H1 (cell line): ENCODE results near the gene DPF3. TPM values are rescaled to one million over a fixed set of nuclear protein-coding genes. Genes with fewer than 3 reads are reported as not detected.

ENCODE experiments used
- CTCF ChIA-PET: fragments of 300-600 bp; sonication (Branson Sonifier 250); formaldehyde crosslinking; loops from one replicate; lab custom pipeline; 2021; ENCODE audit not compliant: partially characterized antibody; lab: Charles Lee
- POLR2A ChIA-PET: fragments of 300-600 bp; sonication (Branson Sonifier 250); formaldehyde crosslinking; loops from one replicate; lab custom pipeline; 2021; ENCODE audit warnings: inconsistent platforms; ENCODE audit not compliant: partially characterized antibody; lab: Charles Lee
- DNase-seq, 2 experiments: peaks; one replicate each; pipeline versions ENCODE4 v3.0.0 to v3.0.0-alpha.2; 2010 to 2022; ENCODE audit warnings: low spot score in 2 of 2, low read depth in 1 of 2, mixed read lengths in 1 of 2
- FAIRE-seq: peaks from 2 replicates; lab custom pipeline; 2011; peaks lifted over from hg19 to GRCh38; lab: Jason Lieb, UNC
- H2AFZ ChIP-seq: 2 replicates; pipeline ENCODE4 v1.8.1; 2012; ENCODE audit warnings: low read length, inconsistent platforms
- H2AK5ac ChIP-seq: 2 replicates; pipeline ENCODE4 v1.6.1; 2013; ENCODE audit warnings: low read depth, low read length
- H2BK120ac ChIP-seq: replicated peaks from 2 replicates; pipeline ENCODE3; 2013; ENCODE audit warnings: low read depth, low read length, inconsistent platforms
- H2BK12ac ChIP-seq: 2 replicates; pipeline ENCODE4 v1.6.1; 2013; ENCODE audit warnings: low read depth, low read length
- H2BK15ac ChIP-seq: 2 replicates; pipeline ENCODE4 v1.6.1; 2013; ENCODE audit warnings: low read length
- H2BK20ac ChIP-seq: 2 replicates; pipeline ENCODE4 v1.6.1; 2013; ENCODE audit warnings: low read length
- H2BK5ac ChIP-seq: 2 replicates; pipeline ENCODE4 v1.6.1; 2013; ENCODE audit warnings: low read depth, low read length
- H3K14ac ChIP-seq: 2 replicates; pipeline ENCODE4 v1.6.1; 2013; ENCODE audit warnings: inconsistent platforms; ENCODE audit not compliant: insufficient read length
- H3K18ac ChIP-seq: 2 replicates; pipeline ENCODE4 v1.6.1; 2013; ENCODE audit warnings: low read length; ENCODE audit errors: extremely low read depth
- H3K23ac ChIP-seq: 2 replicates; pipeline ENCODE4 v1.6.1; 2013; ENCODE audit warnings: inconsistent platforms; ENCODE audit not compliant: insufficient read length
- H3K23me2 ChIP-seq: 2 replicates; pipeline ENCODE4 v1.6.1; 2013; ENCODE audit warnings: low read depth, low read length
- H3K27ac ChIP-seq: 2 replicates; pipeline ENCODE4 v1.6.1; 2011; ENCODE audit warnings: low read depth, low read length, inconsistent platforms
- H3K27me3 ChIP-seq, 4 experiments: replicated peaks in 1 of 4; 1 replicate in 1 of 4; 2 replicates in 3 of 4; pipeline versions ENCODE4 v1.6.1 to v1.8.1; 2011 to 2013; ENCODE audit warnings: low read length in 3 of 4, mild to moderate bottlenecking in 3 of 4, inconsistent platforms in 2 of 4, mixed read lengths in 2 of 4, moderate library complexity in 1 of 4; ENCODE audit not compliant: control insufficient read depth in 3 of 4, insufficient read depth in 3 of 4; ENCODE audit errors: extremely low read depth in 1 of 4
- H3K36me3 ChIP-seq, 4 experiments: 2 replicates each; pipeline versions ENCODE4 v1.6.1 to v1.8.1; 2011 to 2013; ENCODE audit warnings: mild to moderate bottlenecking in 4 of 4, low read length in 3 of 4, moderate library complexity in 2 of 4, control low read depth in 1 of 4, inconsistent platforms in 1 of 4; ENCODE audit not compliant: insufficient read depth in 4 of 4, control insufficient read depth in 2 of 4
- H3K4ac ChIP-seq: replicated peaks from 2 replicates; pipeline ENCODE3; 2013; ENCODE audit warnings: low read length, low read depth, mixed read lengths, inconsistent platforms; ENCODE audit not compliant: insufficient read length
- H3K4me1 ChIP-seq, 4 experiments: replicated peaks in 1 of 4; 1 replicate in 1 of 4; 2 replicates in 3 of 4; pipeline versions ENCODE4 v1.6.1 to v1.8.1; 2011 to 2013; ENCODE audit warnings: low read length in 3 of 4, inconsistent platforms in 2 of 4, mixed read lengths in 1 of 4; ENCODE audit not compliant: insufficient read depth in 4 of 4, control insufficient read depth in 3 of 4
- H3K4me2 ChIP-seq, 2 experiments: 2 replicates each; pipeline versions ENCODE4 v1.6.1 to v1.8.1; 2011 to 2013; ENCODE audit warnings: low read depth in 2 of 2, low read length in 2 of 2, control low read depth in 1 of 2, inconsistent platforms in 1 of 2, mild to moderate bottlenecking in 1 of 2; ENCODE audit not compliant: insufficient read depth in 1 of 2
- H3K4me3 ChIP-seq, 4 experiments: fragments of 200-600, 300-600 bp in 1 of 4; sonication (generic), shearing (Covaris generic), sonication (Bioruptor Twin) in 1 of 4; 2 replicates each; pipeline versions ENCODE4 v1.5.1 to v1.8.1; 2011 to 2016; ENCODE audit warnings: low read length in 4 of 4, low read depth in 3 of 4, control low read depth in 2 of 4, inconsistent platforms in 2 of 4, mild to moderate bottlenecking in 2 of 4, mixed read lengths in 1 of 4, moderate library complexity in 1 of 4; ENCODE audit not compliant: insufficient read depth in 2 of 4; ENCODE audit errors: extremely low read depth in 1 of 4
- H3K56ac ChIP-seq: replicated peaks from 2 replicates; pipeline ENCODE3; 2013; ENCODE audit warnings: low read depth, mild to moderate bottlenecking, mixed read lengths, low read length, inconsistent platforms; ENCODE audit not compliant: insufficient read length
- H3K79me1 ChIP-seq: 2 replicates; pipeline ENCODE4 v1.6.1; 2013; ENCODE audit warnings: low read depth, low read length, control low read depth
- H3K79me2 ChIP-seq, 2 experiments: 2 replicates each; pipeline versions ENCODE4 v1.6.1 to v1.8.1; 2012 to 2013; ENCODE audit warnings: low read length in 2 of 2, mild to moderate bottlenecking in 2 of 2, inconsistent platforms in 1 of 2; ENCODE audit not compliant: insufficient read depth in 2 of 2, control insufficient read depth in 1 of 2
- H3K9ac ChIP-seq, 4 experiments: replicated peaks in 1 of 4; 1 replicate in 1 of 4; 2 replicates in 3 of 4; pipeline versions ENCODE4 v1.6.1 to v1.8.1; 2011 to 2013; ENCODE audit warnings: low read depth in 3 of 4, low read length in 3 of 4, control low read depth in 2 of 4, mild to moderate bottlenecking in 2 of 4, moderate library complexity in 2 of 4, inconsistent platforms in 1 of 4; ENCODE audit errors: extremely low read depth in 1 of 4
- H3K9me3 ChIP-seq, 2 experiments: 2 replicates each; pipeline versions ENCODE4 v1.6.1 to v1.8.1; 2012 to 2013; ENCODE audit warnings: mild to moderate bottlenecking in 2 of 2, moderate library complexity in 2 of 2, control low read depth in 1 of 2, inconsistent platforms in 1 of 2, low read depth in 1 of 2, low read length in 1 of 2, mixed read lengths in 1 of 2; ENCODE audit not compliant: insufficient read depth in 2 of 2
- H4K20me1 ChIP-seq, 2 experiments: replicated peaks in 1 of 2; 2 replicates each; pipeline versions ENCODE3 to v1.8.1; 2011 to 2013; ENCODE audit warnings: inconsistent platforms in 2 of 2, low read length in 2 of 2, mild to moderate bottlenecking in 1 of 2; ENCODE audit not compliant: insufficient read depth in 2 of 2, control insufficient read depth in 1 of 2
- H4K5ac ChIP-seq: 2 replicates; pipeline ENCODE4 v1.6.1; 2013; ENCODE audit warnings: low read length, low read depth, mixed read lengths, inconsistent platforms; ENCODE audit not compliant: insufficient read length
- H4K8ac ChIP-seq: 2 replicates; pipeline ENCODE4 v1.8.0; 2013; ENCODE audit warnings: mild to moderate bottlenecking, moderate library complexity, low read length, inconsistent platforms; ENCODE audit not compliant: insufficient read depth; ENCODE audit errors: extremely low read depth
- H4K91ac ChIP-seq: replicated peaks from 2 replicates; pipeline ENCODE3; 2013; ENCODE audit warnings: low read length, mixed read lengths, inconsistent platforms; ENCODE audit not compliant: insufficient read length
- BCL11A ChIP-seq, 2 experiments: IDR thresholded peaks; one replicate each; pipeline ENCODE4 v1.6.1; 2011; ENCODE audit warnings: low read depth in 2 of 2, low read length in 2 of 2, mild to moderate bottlenecking in 2 of 2
- CBX8 ChIP-seq: fragments of 300-800, 300-1000 bp; sonication (generic); IDR thresholded peaks from 2 replicates; pipeline ENCODE4 v1.7.1; 2016; ENCODE audit warnings: low read depth, low read length, borderline replicate concordance
- EGR1 ChIP-seq: IDR thresholded peaks from 2 replicates; pipeline ENCODE4 v1.6.1; 2011; ENCODE audit warnings: low read depth, low read length, borderline replicate concordance
- EZH2 ChIP-seq: fragments of 200-600 bp; sonication (generic); IDR thresholded peaks from 2 replicates; pipeline ENCODE4 v1.7.1; 2012; ENCODE audit warnings: low read depth, mild to moderate bottlenecking, moderate library complexity, low read length, inconsistent platforms; ENCODE audit not compliant: severe bottlenecking
- JUND ChIP-seq: IDR thresholded peaks from 2 replicates; pipeline ENCODE4 v1.6.1; 2011; ENCODE audit warnings: mild to moderate bottlenecking, improper control_type of control experiment, low read length
- KDM4A ChIP-seq: IDR thresholded peaks from one replicate; pipeline ENCODE4 v1.7.1; 2012; ENCODE audit warnings: low read depth, mild to moderate bottlenecking, moderate library complexity, low read length, inconsistent platforms; ENCODE audit not compliant: severe bottlenecking
- KDM5A ChIP-seq: fragments of 200-600 bp; IDR thresholded peaks from 2 replicates; pipeline ENCODE4 v1.7.1; 2012; ENCODE audit warnings: mild to moderate bottlenecking, low read length, inconsistent platforms, mixed read lengths
- MAFK ChIP-seq: IDR thresholded peaks from 2 replicates; pipeline ENCODE4 v1.6.1; 2012; ENCODE audit warnings: low read depth, mild to moderate bottlenecking, improper control_type of control experiment, low read length
- TEAD4 ChIP-seq: IDR thresholded peaks from 2 replicates; pipeline ENCODE4 v1.6.1; 2012; ENCODE audit warnings: low read depth, low read length, inconsistent platforms, mixed read lengths
- WGBS, 2 experiments: shearing (Covaris generic) in 1 of 2; methylation state at CpG; one replicate each; pipeline versions ENCODE4 v1.1.6 to v1.1.7; 2013 to 2015; ENCODE audit warnings: low lambda C conversion rate in 2 of 2, mixed read lengths in 2 of 2, inconsistent platforms in 1 of 2, low coverage in 1 of 2, missing lambda C conversion rate in 1 of 2; ENCODE audit not compliant: insufficient replicate concordance in 2 of 2, insufficient coverage in 1 of 2, insufficient read length in 1 of 2; ENCODE audit errors: extremely low coverage in 1 of 2, missing lambda C conversion rate in 1 of 2; 5-methylcytosine and 5-hydroxymethylcytosine counted together
- polyA plus RNA-seq, 7 experiments: library from polyadenylated mRNA; depleted of rRNA in 3 of 7; stranded (reverse) in 5 of 7; unstranded in 2 of 7; fragments of >200 nt in 5 of 7; fragments of 200-250 nt in 2 of 7; gene quantifications; 1 replicate in 5 of 7; 2 replicates in 1 of 7; 4 replicates in 1 of 7; pipeline versions ENCODE4 v1.2.1 to v1.2.3, GENCODE V29; 2011 to 2013; ENCODE audit warnings: missing spikeins in 2 of 7, mixed read lengths in 2 of 7
- total RNA-seq: library from RNA; stranded (reverse); fragmentation: NEBNext Ultra II Directional; extraction: Animal tissue kit (Norgen Biotek cat#: 25700); gene quantifications from 2 replicates; pipeline ENCODE4 v1.2.1, GENCODE V29; 2021
- TF ChIP-seq, protein P1 (sequence below): IDR thresholded peaks from 2 replicates; pipeline ENCODE4 v1.6.1; 2011; ENCODE audit warnings: low read depth, mild to moderate bottlenecking, low read length; ENCODE audit not compliant: insufficient read depth

The DPF3 gene
- total and polyA plus RNA-seq, 2 of the 8 experiments (the other 6 are each of a cell fraction or from before 2014, with no cell fraction given), result 0.19 TPM; not detected in 1

DNA sequence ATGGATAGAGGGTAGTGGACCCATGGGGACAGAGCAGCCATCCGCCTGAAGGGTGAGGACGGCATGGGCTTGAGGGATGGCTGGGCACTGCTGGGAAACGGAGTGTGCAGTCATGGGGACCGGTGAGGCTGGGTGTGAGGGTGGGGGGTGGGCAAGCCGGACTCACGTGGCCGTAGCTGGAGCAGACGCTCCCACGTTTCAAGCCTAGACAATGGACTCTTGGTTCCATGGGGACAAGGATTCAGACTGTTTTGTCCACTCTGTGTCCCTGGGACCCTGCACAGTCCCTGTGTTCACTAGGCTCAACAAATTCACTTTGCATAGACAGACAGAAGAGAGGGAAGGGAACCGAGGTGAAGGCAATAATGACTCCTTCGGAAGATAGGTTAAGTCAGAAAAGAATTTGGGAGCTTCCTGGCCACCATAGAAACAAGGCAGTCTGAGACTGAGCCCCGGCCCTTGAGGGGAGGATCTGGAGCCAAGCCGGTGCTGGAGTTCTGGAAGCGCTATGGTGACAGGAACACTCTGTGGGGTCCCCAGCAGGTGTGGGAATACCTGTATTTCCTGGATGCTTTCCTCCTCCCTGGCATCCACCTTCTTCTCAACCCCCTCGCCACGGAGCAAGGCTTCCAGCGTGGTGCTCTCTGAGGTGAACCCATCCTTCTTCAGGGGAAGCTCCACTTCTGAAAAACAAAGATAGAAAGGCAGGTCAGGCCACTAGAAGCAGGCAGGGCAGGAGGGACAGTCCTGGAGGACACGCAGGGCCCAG, 162.5 kb downstream of the DPF3 start:
- ChIA-PET CTCF (interaction anchor here (0.8 to 1.5 kb wide), 4 partner anchors 131 to 215 kb away, joined by 3 to 6 read pairs (median 4); no protein-coding TSS in a partner anchor), POLR2A (no interaction called here)
- H3K4ac ChIP-seq, result no peak overlapping the region
- H3K27me3 ChIP-seq, result no peaks in the 10 kb centered on the region
- 85% methylated on average over 15 of the region's 18 CpGs; no CpG with 5 or more reads in 1 of the 2 experiments for whole genome bisulfite sequencing, 2 experiments
- no peaks in the 10 kb centered on the region for H3K79me2 ChIP-seq
- no peak overlapping the region for H2BK20ac ChIP-seq
- no peaks in the 10 kb centered on the region for H3K23me2 ChIP-seq
- H4K20me1 ChIP-seq, result no peaks in the 10 kb centered on the region
- no peak overlapping the region for H2BK5ac ChIP-seq
- H3K9me3 ChIP-seq, result no peaks in the 10 kb centered on the region
- H2AK5ac ChIP-seq, result no peak overlapping the region
- DNase-seq, result no peak
- no peaks in the 10 kb centered on the region for H3K79me1 ChIP-seq
- H3K4me1 ChIP-seq, result peaks cover 0 to 3% (median 0%) of the 10 kb centered on the region in 4 experiments; a peak in 1 of 7 replicates
- H2BK12ac ChIP-seq, result no peak overlapping the region
- no peaks in the 10 kb centered on the region for H3K36me3 ChIP-seq
- H2AFZ ChIP-seq, result no peak overlapping the region
- TF ChIP-seq EGR1 (no peak), MAFK (no peak), KDM4A (no peak), JUND (no peak), TEAD4 (no peak), BCL11A (IDR thresholded peaks at IDR 0.05; ENCODE audit: low read depth in 2 of 2, low read length in 2 of 2) (no peak), CBX8 (no peak), EZH2 (no peak), KDM5A (no peak)
- TF ChIP-seq, protein P1, sequence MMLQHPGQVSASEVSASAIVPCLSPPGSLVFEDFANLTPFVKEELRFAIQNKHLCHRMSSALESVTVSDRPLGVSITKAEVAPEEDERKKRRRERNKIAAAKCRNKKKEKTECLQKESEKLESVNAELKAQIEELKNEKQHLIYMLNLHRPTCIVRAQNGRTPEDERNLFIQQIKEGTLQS, result no peak
- H4K5ac ChIP-seq, result no peak overlapping the region
- no peak overlapping the region for H3K18ac ChIP-seq
- H2BK120ac ChIP-seq, result no peak overlapping the region
- H4K91ac ChIP-seq, result no peak overlapping the region
- H3K4me3 ChIP-seq, result no peak overlapping the region
- no peak overlapping the region for H3K27ac ChIP-seq
- H4K8ac ChIP-seq, result no peak overlapping the region
- FAIRE-seq, result no peak
- no peak overlapping the region for H3K23ac ChIP-seq
- no peak overlapping the region for H3K14ac ChIP-seq
- H2BK15ac ChIP-seq, result no peak overlapping the region
- H3K9ac ChIP-seq, result no peak overlapping the region
- H3K56ac ChIP-seq, result no peak overlapping the region
- H3K4me2 ChIP-seq, result no peak overlapping the region
